SJCRH30 (cell line): ENCODE results near the gene RGS7. TPM values are rescaled to one million over a fixed set of nuclear protein-coding genes. Genes with fewer than 3 reads are reported as not detected.
A peak's percentile ranks its signal among the peaks of the same experiment; 100 is the strongest.
"Not testable (repeated sequence)": the region's sequence is repeated elsewhere in the genome, so short reads cannot be mapped to it uniquely, and the experiment has no call there.

Experiments used
- DNase-seq, 2 experiments: peaks; one replicate each; pipeline ENCODE4 v3.0.0-alpha.2; 2015 to 2020
- H3K27ac ChIP-seq: fragments of 250-450 bp; sonication (Bioruptor Pico); 2 replicates; pipeline ENCODE4 v1.5.1; 2020; ENCODE audit warnings: mild to moderate bottlenecking, moderate library complexity
- H3K27me3 ChIP-seq: fragments of 250-450 bp; sonication (Bioruptor Pico); 2 replicates; pipeline ENCODE4 v1.5.1; 2020; ENCODE audit warnings: mild to moderate bottlenecking, moderate library complexity
- H3K36me3 ChIP-seq: fragments of 250-450 bp; sonication (Bioruptor Pico); 2 replicates; pipeline ENCODE4 v1.5.1; 2020; ENCODE audit warnings: mild to moderate bottlenecking, moderate library complexity
- H3K4me1 ChIP-seq: fragments of 250-450 bp; sonication (Bioruptor Pico); 2 replicates; pipeline ENCODE4 v1.5.1; 2020; ENCODE audit warnings: mild to moderate bottlenecking, moderate library complexity
- H3K4me3 ChIP-seq: fragments of 250-450 bp; sonication (Bioruptor Pico); 2 replicates; pipeline ENCODE4 v1.5.1; 2020; ENCODE audit warnings: mild to moderate bottlenecking, moderate library complexity
- H3K9me3 ChIP-seq: fragments of 250-450 bp; sonication (Bioruptor Pico); replicated peaks from 2 replicates; pipeline ENCODE4 v1.5.1; 2020; ENCODE audit warnings: mild to moderate bottlenecking, moderate library complexity
- total RNA-seq: library from RNA; depleted of rRNA; stranded (reverse); fragments of >200 nt; shearing (Covaris generic); gene quantifications from 2 replicates; pipeline ENCODE4 v1.2.3, GENCODE V29; 2014

Gene RGS7
- total RNA-seq, 1 experiment from 2014 or later, result 0.16 TPM

- Histone ChIP-seq H3K4me3 (no peak overlapping the region), H3K9me3 (no peaks in the 10 kb centered on the region), H3K27me3 (no peaks in the 10 kb centered on the region), H3K36me3 (no peaks in the 10 kb centered on the region), H3K27ac (no peak overlapping the region), H3K4me1 (no peaks in the 10 kb centered on the region)
- DNase-seq, result no peak
Measured at GRCh38 chr1:241271427-241271826, 85.6 kb downstream of the RGS7 start.

- Histone ChIP-seq H3K9me3 (no peaks in the 10 kb centered on the region), H3K27ac (no peak overlapping the region), H3K4me1 (no peaks in the 10 kb centered on the region), H3K4me3 (no peak overlapping the region), H3K27me3 (no peaks in the 10 kb centered on the region), H3K36me3 (no peaks in the 10 kb centered on the region)
- no peak for DNase-seq
Measured at GRCh38 chr1:241270016-241270415, 87.0 kb downstream of the RGS7 start.

- Histone ChIP-seq H3K27me3 (no peaks in the 10 kb centered on the region), H3K4me3 (no peak overlapping the region), H3K4me1 (no peaks in the 10 kb centered on the region), H3K36me3 (no peaks in the 10 kb centered on the region), H3K27ac (no peak overlapping the region), H3K9me3 (no peaks in the 10 kb centered on the region)
- DNase-seq, result peak; percentile 7 to 24
Measured at GRCh38 chr1:241269116-241269515, 87.9 kb downstream of the RGS7 start.

- H3K36me3 ChIP-seq, result no peaks in the 10 kb centered on the region
- no peaks in the 10 kb centered on the region for H3K4me1 ChIP-seq
- no peaks in the 10 kb centered on the region for H3K9me3 ChIP-seq
- no peak overlapping the region for H3K27ac ChIP-seq
- no peak for DNase-seq
- H3K4me3 ChIP-seq, result no peak overlapping the region
- H3K27me3 ChIP-seq, result no peaks in the 10 kb centered on the region
Measured at GRCh38 chr1:241266121-241266520, 90.9 kb downstream of the RGS7 start.

GRCh38 chr1:241265428-241265827 is 91.6 kb downstream of the RGS7 start:
- H3K4me3 ChIP-seq, result no peak overlapping the region
- H3K27me3 ChIP-seq, result no peaks in the 10 kb centered on the region
- no peak overlapping the region for H3K27ac ChIP-seq
- H3K4me1 ChIP-seq, result no peaks in the 10 kb centered on the region
- DNase-seq, result no peak
- H3K36me3 ChIP-seq, result no peaks in the 10 kb centered on the region
- no peaks in the 10 kb centered on the region for H3K9me3 ChIP-seq

- no peak for DNase-seq
- no peaks in the 10 kb centered on the region for H3K27me3 ChIP-seq
- H3K4me1 ChIP-seq, result no peaks in the 10 kb centered on the region
- no peaks in the 10 kb centered on the region for H3K36me3 ChIP-seq
- no peak overlapping the region for H3K4me3 ChIP-seq
- no peaks in the 10 kb centered on the region for H3K9me3 ChIP-seq
- no peak overlapping the region for H3K27ac ChIP-seq
Measured at GRCh38 chr1:241263346-241263745, 93.7 kb downstream of the RGS7 start.

- no peak for DNase-seq
- Histone ChIP-seq H3K27ac (no peak overlapping the region), H3K4me3 (no peak overlapping the region), H3K36me3 (no peaks in the 10 kb centered on the region), H3K4me1 (no peaks in the 10 kb centered on the region), H3K9me3 (no peaks in the 10 kb centered on the region), H3K27me3 (no peaks in the 10 kb centered on the region)
Measured at GRCh38 chr1:241253471-241253870, 103.5 kb downstream of the RGS7 start.

- H3K27ac ChIP-seq, result no peak overlapping the region
- H3K27me3 ChIP-seq, result no peaks in the 10 kb centered on the region
- no peaks in the 10 kb centered on the region for H3K36me3 ChIP-seq
- no peaks in the 10 kb centered on the region for H3K9me3 ChIP-seq
- H3K4me1 ChIP-seq, result no peaks in the 10 kb centered on the region
- no peak for DNase-seq
- no peak overlapping the region for H3K4me3 ChIP-seq
Measured at GRCh38 chr1:241250465-241250864, 106.5 kb downstream of the RGS7 start.

- Histone ChIP-seq H3K9me3 (no peaks in the 10 kb centered on the region), H3K27ac (no peak overlapping the region), H3K4me1 (no peaks in the 10 kb centered on the region), H3K27me3 (no peaks in the 10 kb centered on the region), H3K36me3 (no peaks in the 10 kb centered on the region), H3K4me3 (no peak overlapping the region)
- no peak for DNase-seq
Measured at GRCh38 chr1:241240069-241240468, 116.9 kb downstream of the RGS7 start.

- no peak for DNase-seq
- Histone ChIP-seq H3K4me3 (no peak overlapping the region), H3K9me3 (no peaks in the 10 kb centered on the region), H3K27me3 (no peaks in the 10 kb centered on the region), H3K36me3 (no peaks in the 10 kb centered on the region), H3K4me1 (no peaks in the 10 kb centered on the region), H3K27ac (no peak overlapping the region)
Measured at GRCh38 chr1:241237873-241238272, 119.1 kb downstream of the RGS7 start.

GRCh38 chr1:241235256-241235897 is 121.6 kb downstream of the RGS7 start:
- DNase-seq, result no peak
- no peaks in the 10 kb centered on the region for H3K36me3 ChIP-seq

GRCh38 chr1:241229711-241230110 is 127.3 kb downstream of the RGS7 start:
- no peak overlapping the region for H3K4me3 ChIP-seq
- DNase-seq, result no peak
- no peak overlapping the region for H3K27ac ChIP-seq
- no peaks in the 10 kb centered on the region for H3K27me3 ChIP-seq
- H3K9me3 ChIP-seq, result no peaks in the 10 kb centered on the region
- no peaks in the 10 kb centered on the region for H3K4me1 ChIP-seq
- H3K36me3 ChIP-seq, result no peaks in the 10 kb centered on the region

More at GRCh38 chr1:241235256-241235897, 121.6 kb downstream of the RGS7 start:
- Histone ChIP-seq H3K27me3 (no peaks in the 10 kb centered on the region), H3K4me1 (no peaks in the 10 kb centered on the region), H3K27ac (no peak overlapping the region), H3K9me3 (no peaks in the 10 kb centered on the region), H3K4me3 (no peak overlapping the region)

GRCh38 chr1:241229216-241229615 is 127.8 kb downstream of the RGS7 start:
- no peaks in the 10 kb centered on the region for H3K9me3 ChIP-seq
- no peak for DNase-seq
- no peaks in the 10 kb centered on the region for H3K27me3 ChIP-seq

GRCh38 chr1:241228339-241228738 is 128.7 kb downstream of the RGS7 start:
- DNase-seq, result no peak
- Histone ChIP-seq H3K27ac (no peak overlapping the region), H3K4me1 (no peaks in the 10 kb centered on the region), H3K36me3 (no peaks in the 10 kb centered on the region), H3K9me3 (no peaks in the 10 kb centered on the region), H3K4me3 (no peak overlapping the region), H3K27me3 (no peaks in the 10 kb centered on the region)

More at GRCh38 chr1:241229216-241229615, 127.8 kb downstream of the RGS7 start:
- H3K4me3 ChIP-seq, result no peak overlapping the region
- no peaks in the 10 kb centered on the region for H3K36me3 ChIP-seq
- H3K27ac ChIP-seq, result no peak overlapping the region
- H3K4me1 ChIP-seq, result no peaks in the 10 kb centered on the region

GRCh38 chr1:241225741-241226140 is 131.3 kb downstream of the RGS7 start:
- Histone ChIP-seq H3K36me3 (no peaks in the 10 kb centered on the region), H3K27ac (no peak overlapping the region), H3K4me3 (no peak overlapping the region), H3K27me3 (no peaks in the 10 kb centered on the region), H3K9me3 (no peaks in the 10 kb centered on the region), H3K4me1 (no peaks in the 10 kb centered on the region)
- DNase-seq, result no peak

- H3K9me3 ChIP-seq, H3K27ac ChIP-seq, DNase-seq, H3K4me3 ChIP-seq, H3K27me3 ChIP-seq, H3K4me1 ChIP-seq, H3K36me3 ChIP-seq: not testable (repeated sequence)
Measured at GRCh38 chr1:241224189-241224588, 132.8 kb downstream of the RGS7 start.
